HEK293 (cell line): ENCODE results near the gene OR2D3.
A peak's percentile ranks its signal among the peaks of the same experiment; 100 is the strongest.

ENCODE experiments used
- ATF2 ChIP-seq: fragments of 450-650 bp; formaldehyde crosslinking; IDR thresholded peaks from 2 replicates; pipeline ENCODE4 v1.5.1; 2016; ENCODE audit warnings: missing biosample characterization, missing genetic modification characterization, low read depth
- BCL11A ChIP-seq: fragments of 450-650 bp; formaldehyde crosslinking; IDR thresholded peaks from 2 replicates; pipeline ENCODE4 v1.5.1; 2016; ENCODE audit warnings: low read depth, missing biosample characterization, missing genetic modification characterization
- CTCF ChIP-seq: fragments of 450-650 bp; formaldehyde crosslinking; IDR thresholded peaks from 2 replicates; pipeline ENCODE4 v1.5.1; 2016; ENCODE audit warnings: missing biosample characterization, missing genetic modification characterization
- GLI4 ChIP-seq: fragments of 450-650 bp; formaldehyde crosslinking; IDR thresholded peaks from 2 replicates; pipeline ENCODE4 v1.5.1; 2016; ENCODE audit warnings: missing biosample characterization, missing genetic modification characterization
- HOXC10 ChIP-seq: sonication (generic); formaldehyde crosslinking; IDR thresholded peaks from 2 replicates; pipeline ENCODE4 v1.8.1; 2023; ENCODE audit warnings: mild to moderate bottlenecking, missing genetic modification reagents
- OSR2 ChIP-seq: fragments of 450-650 bp; formaldehyde crosslinking; IDR thresholded peaks from 2 replicates; pipeline ENCODE4 v1.5.1; 2016; ENCODE audit warnings: missing biosample characterization, missing genetic modification characterization
- REPIN1 ChIP-seq: fragments of 450-650 bp; formaldehyde crosslinking; IDR thresholded peaks from 2 replicates; pipeline ENCODE4 v1.5.1; 2017; ENCODE audit warnings: missing biosample characterization, missing genetic modification characterization, low read depth
- SCRT1 ChIP-seq: fragments of 450-650 bp; formaldehyde crosslinking; IDR thresholded peaks from 2 replicates; pipeline ENCODE4 v1.5.1; 2016; ENCODE audit warnings: missing biosample characterization, missing genetic modification characterization, borderline replicate concordance
- SP2 ChIP-seq: fragments of 450-650 bp; formaldehyde crosslinking; IDR thresholded peaks from 2 replicates; pipeline ENCODE4 v1.5.1; 2016; ENCODE audit warnings: missing biosample characterization, missing genetic modification characterization
- ZBTB11 ChIP-seq: fragments of 450-650 bp; formaldehyde crosslinking; conservative IDR thresholded peaks from 2 replicates; pipeline ENCODE4 v1.5.1; 2016; ENCODE audit warnings: low read depth, missing biosample characterization, missing genetic modification characterization
- ZBTB26 ChIP-seq: fragments of 450-650 bp; formaldehyde crosslinking; optimal IDR thresholded peaks from 2 replicates; pipeline ENCODE3; 2016; ENCODE audit warnings: missing biosample characterization, mild to moderate bottlenecking, missing genetic modification characterization
- ZNF114 ChIP-seq: fragments of 450-650 bp; formaldehyde crosslinking; IDR thresholded peaks from 2 replicates; pipeline ENCODE4 v1.5.0; 2017; ENCODE audit warnings: missing biosample characterization, missing genetic modification characterization
- ZNF174 ChIP-seq: fragments of 450-650 bp; formaldehyde crosslinking; IDR thresholded peaks from 2 replicates; pipeline ENCODE4 v1.5.0; 2017; ENCODE audit warnings: missing biosample characterization, mild to moderate bottlenecking, missing genetic modification characterization
- ZNF18 ChIP-seq: fragments of 450-650 bp; formaldehyde crosslinking; IDR thresholded peaks from 2 replicates; pipeline ENCODE4 v1.5.1; 2016; ENCODE audit warnings: missing biosample characterization, missing genetic modification characterization
- ZNF274 ChIP-seq, 2 experiments: fragments of 200-500 bp in 1 of 2; fragments of 450-650 bp in 1 of 2; sonication (Bioruptor generic) in 1 of 2; formaldehyde crosslinking in 1 of 2; IDR thresholded peaks; 2 replicates each; pipeline versions ENCODE4 v1.5.1 to v1.6.1; 2014 to 2016; ENCODE audit warnings: borderline replicate concordance in 1 of 2, inconsistent platforms in 1 of 2, low read length in 1 of 2, missing biosample characterization in 1 of 2, missing genetic modification characterization in 1 of 2
- ZNF280D ChIP-seq: fragments of 450-650 bp; formaldehyde crosslinking; IDR thresholded peaks from 2 replicates; pipeline ENCODE4 v1.5.1; 2016; ENCODE audit warnings: missing biosample characterization, missing genetic modification characterization
- ZNF426 ChIP-seq: fragments of 450-650 bp; formaldehyde crosslinking; IDR thresholded peaks from 2 replicates; pipeline ENCODE4 v1.5.1; 2017; ENCODE audit warnings: missing biosample characterization, missing genetic modification characterization, mild to moderate bottlenecking, inconsistent platforms, moderate library complexity
- ZNF510 ChIP-seq: fragments of 450-650 bp; formaldehyde crosslinking; IDR thresholded peaks from 2 replicates; pipeline ENCODE4 v1.5.1; 2018; ENCODE audit warnings: mild to moderate bottlenecking, missing genetic modification characterization, missing biosample characterization; ENCODE audit not compliant: insufficient replicate concordance
- ZNF548 ChIP-seq: fragments of 450-650 bp; formaldehyde crosslinking; IDR thresholded peaks from 2 replicates; pipeline ENCODE4 v1.5.1; 2016; ENCODE audit warnings: missing biosample characterization, missing genetic modification characterization
- ZNF626 ChIP-seq: fragments of 450-650 bp; sonication (Bioruptor Pico); formaldehyde crosslinking; IDR thresholded peaks from 2 replicates; pipeline ENCODE4 v1.5.1; 2018; ENCODE audit warnings: missing biosample characterization, missing genetic modification characterization, inconsistent platforms
- ZNF639 ChIP-seq: fragments of 450-650 bp; formaldehyde crosslinking; IDR thresholded peaks from 2 replicates; pipeline ENCODE4 v1.5.1; 2016; ENCODE audit warnings: missing biosample characterization, missing genetic modification characterization
- ZNF670 ChIP-seq: fragments of 450-650 bp; formaldehyde crosslinking; IDR thresholded peaks from 2 replicates; pipeline ENCODE4 v1.5.1; 2016; ENCODE audit warnings: missing biosample characterization, missing genetic modification characterization, low read depth
- ZNF76 ChIP-seq: fragments of 450-650 bp; formaldehyde crosslinking; IDR thresholded peaks from 2 replicates; pipeline ENCODE4; 2016; ENCODE audit warnings: low read depth, missing biosample characterization, missing genetic modification characterization, borderline replicate concordance
- ZSCAN23 ChIP-seq: fragments of 450-650 bp; formaldehyde crosslinking; IDR thresholded peaks from 2 replicates; pipeline ENCODE4 v1.5.1; 2016; ENCODE audit warnings: missing biosample characterization, missing genetic modification characterization

OR2D3 gene

GRCh38 chr11:6926208-6927029 lies 5.6 kb downstream of the OR2D3 start, which contains the start of gene ZNF215 (continued):
- TF ChIP-seq ZNF18 (tag by site-specific recombination) (no peak), HOXC10 (CRISPR knock-in tag) (no peak), OSR2 (tag by site-specific recombination) (no peak), ZSCAN23 (tag by site-specific recombination) (no peak), ZNF174 (tag by site-specific recombination) (no peak), BCL11A (tag by site-specific recombination) (no peak), REPIN1 (tag by site-specific recombination) (no peak), ZNF426 (tag by site-specific recombination) (no peak), GLI4 (tag by site-specific recombination) (no peak), ZNF280D (no peak), ZNF626 (tag by site-specific recombination) (no peak), SP2 (peak; percentile 35), ZNF76 (tag by site-specific recombination) (peak; percentile 61; the same call in 1 of the 2 replicates), CTCF (tag by site-specific recombination) (peak; percentile 24; the same call in 1 of the 2 replicates), ZBTB26 (tag by site-specific recombination) (peak; percentile 62), ZNF114 (tag by site-specific recombination) (no peak), ZNF510 (tag by site-specific recombination) (no peak), ZNF639 (tag by site-specific recombination) (no peak), ZNF274 (IDR thresholded peaks at IDR 0.05; ENCODE audit: low read length) (no peak), ZNF274 (tag by site-specific recombination; IDR thresholded peaks at IDR 0.05; ENCODE audit: borderline replicate concordance) (no peak), ZNF670 (no peak), ZNF548 (no peak), ZBTB11 (peak; percentile 92), SCRT1 (tag by site-specific recombination) (no peak), ATF2 (tag by site-specific recombination) (no peak)
